Activated CD4-positive, CD25-positive, alpha-beta regulatory T cell treated with anti-CD3 and anti-CD28 coated beads, Interleukin-2, amount 50 U/mL, for 16 hours (primary cell): ENCODE data around the gene SCAMP1.

Experiments used
- DNase-seq: peaks from one replicate; pipeline ENCODE4 v3.0.0-alpha.2; 2020; ENCODE audit warnings: low read depth, low spot score

Gene SCAMP1

DNA sequence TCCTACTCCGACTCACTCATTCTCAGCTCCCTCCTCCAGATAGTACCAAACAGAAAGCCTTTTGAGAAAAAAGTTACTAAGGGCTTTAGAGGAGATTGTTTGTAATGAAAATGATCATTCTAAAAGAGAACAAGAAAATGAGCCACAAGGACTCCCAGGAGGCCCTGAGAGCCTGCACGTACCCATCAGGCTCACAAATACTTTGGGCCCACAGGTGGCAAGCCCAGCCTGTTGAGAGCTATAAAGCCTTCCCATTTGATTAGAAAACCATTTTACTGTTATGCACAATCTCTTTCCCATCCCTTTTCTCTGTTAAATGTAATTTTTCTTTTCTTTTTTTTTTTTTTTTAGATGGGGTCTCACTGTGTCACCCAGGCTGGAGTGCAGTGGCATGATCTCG, 152.0 kb downstream of the SCAMP1 start:
- DNase-seq = no peak

DNA sequence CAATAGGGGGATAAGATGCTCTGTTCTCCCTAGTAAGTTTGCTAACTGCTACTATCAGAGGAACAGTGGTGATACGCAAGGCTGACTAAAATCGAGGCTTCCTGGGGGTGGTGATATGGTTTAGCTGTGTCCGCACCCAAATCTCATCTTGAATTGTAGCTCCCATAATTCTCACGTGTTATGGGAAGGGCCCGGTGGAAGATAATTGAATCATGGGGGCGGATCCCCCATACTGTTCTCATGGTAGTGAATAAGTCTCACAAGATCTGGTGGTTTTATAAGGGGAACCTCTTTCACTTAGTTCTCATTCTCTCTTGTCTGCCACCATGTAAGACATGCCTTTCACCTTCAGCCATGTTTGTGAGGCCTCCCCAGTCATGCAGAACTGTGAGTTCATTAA, 153.0 kb downstream of the SCAMP1 start:
- no peak for DNase-seq

DNA sequence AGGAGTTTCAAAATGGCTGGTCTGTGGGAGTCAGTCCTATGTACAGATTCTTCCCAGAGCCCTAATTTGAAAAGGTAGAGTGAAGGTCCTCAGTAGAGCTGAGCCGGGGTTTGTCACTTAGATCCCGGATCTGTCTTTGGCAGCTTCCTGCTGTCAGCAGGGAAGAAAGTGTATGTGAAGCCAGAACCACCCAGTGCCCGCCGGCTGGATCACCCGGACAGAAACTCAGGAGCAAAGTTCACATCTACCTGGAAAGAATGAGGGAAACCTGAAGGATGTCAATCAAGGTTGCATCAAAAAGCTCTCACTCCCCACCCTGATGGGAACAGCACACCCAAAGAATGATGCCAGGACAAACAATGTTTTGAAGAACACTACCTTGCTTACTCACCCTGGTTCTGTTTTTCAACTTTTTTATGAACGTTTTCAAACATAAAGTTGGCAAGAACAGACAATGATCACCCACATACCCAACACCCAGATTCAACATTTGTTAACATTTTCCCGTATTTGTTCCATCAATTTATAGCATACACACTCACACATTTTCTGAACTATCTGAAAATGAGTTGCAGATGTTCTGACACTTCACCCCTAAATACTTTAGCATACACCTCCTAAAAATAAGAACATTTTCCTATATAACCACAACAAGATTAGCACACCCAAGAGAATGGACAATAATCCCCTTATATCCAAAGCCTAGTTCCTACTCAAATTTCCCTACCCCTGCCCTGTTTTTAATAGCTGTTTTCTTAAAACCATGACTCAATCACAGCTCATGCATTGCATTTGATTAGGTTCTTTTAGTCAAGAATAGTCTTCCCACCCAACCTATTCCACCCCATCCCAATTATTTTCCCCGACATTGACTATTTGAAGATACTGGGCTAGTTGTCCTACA, 154.3 kb downstream of the SCAMP1 start:
- no peak for DNase-seq

DNA sequence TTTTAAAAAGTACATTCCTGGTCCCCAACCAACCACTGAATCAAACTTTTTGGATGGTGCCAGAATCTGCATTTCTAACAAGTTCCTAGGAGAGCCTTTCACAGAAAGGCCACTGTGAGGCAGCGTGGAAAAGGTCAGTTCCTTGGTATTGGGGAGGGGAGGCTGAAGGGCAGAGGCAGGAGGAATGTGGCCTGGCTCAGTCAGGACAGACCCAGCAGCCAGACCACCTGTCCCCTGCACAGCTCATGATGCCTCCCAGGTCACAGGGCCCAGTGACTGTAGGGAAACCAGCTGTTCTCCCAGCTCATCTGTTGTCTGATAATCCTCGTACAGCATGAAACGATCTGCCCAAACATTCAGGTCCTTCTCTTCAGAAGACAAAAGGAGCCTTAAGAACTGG, 155.3 kb downstream of the SCAMP1 start:
- no peak for DNase-seq

DNA sequence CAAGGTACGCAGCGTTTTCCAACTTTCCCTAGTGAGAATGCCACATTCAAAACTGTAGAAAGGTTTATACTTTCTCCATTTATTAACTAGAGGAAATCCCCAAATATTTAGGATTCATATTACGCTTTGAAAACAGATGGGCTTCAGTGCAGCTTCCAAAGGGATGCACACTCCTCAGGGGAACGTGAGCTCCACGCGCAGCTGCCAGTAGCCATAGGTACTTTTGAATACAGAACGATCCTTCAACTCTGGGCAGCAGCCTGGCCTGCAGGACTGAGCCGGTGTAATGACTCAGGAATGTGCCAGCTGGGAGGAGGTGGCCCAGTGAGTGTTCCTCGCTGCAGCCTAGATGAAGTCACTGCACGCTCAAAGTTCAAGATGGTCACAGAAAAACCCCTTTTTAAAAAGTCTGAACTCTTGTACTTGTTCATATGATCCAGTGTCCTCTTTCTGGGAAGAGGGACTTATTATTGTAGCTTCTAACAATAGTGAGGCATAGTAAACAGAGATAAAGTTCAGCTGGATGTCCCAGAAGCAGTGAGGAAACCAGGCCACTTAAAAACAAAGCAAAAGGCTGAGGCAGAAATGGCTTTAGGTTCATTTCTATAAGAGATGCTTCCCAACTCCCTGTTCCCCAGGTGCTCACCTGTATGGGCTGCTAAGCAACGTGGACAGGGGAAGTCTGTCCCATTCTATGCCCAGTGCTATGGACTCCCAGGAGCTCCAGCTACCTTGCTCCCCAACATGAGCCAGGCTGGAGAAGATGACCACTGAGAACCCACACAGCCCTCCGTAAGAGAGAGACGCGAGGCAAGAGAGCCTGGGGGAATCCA, 158.2 kb downstream of the SCAMP1 start:
- no peak for DNase-seq

DNA sequence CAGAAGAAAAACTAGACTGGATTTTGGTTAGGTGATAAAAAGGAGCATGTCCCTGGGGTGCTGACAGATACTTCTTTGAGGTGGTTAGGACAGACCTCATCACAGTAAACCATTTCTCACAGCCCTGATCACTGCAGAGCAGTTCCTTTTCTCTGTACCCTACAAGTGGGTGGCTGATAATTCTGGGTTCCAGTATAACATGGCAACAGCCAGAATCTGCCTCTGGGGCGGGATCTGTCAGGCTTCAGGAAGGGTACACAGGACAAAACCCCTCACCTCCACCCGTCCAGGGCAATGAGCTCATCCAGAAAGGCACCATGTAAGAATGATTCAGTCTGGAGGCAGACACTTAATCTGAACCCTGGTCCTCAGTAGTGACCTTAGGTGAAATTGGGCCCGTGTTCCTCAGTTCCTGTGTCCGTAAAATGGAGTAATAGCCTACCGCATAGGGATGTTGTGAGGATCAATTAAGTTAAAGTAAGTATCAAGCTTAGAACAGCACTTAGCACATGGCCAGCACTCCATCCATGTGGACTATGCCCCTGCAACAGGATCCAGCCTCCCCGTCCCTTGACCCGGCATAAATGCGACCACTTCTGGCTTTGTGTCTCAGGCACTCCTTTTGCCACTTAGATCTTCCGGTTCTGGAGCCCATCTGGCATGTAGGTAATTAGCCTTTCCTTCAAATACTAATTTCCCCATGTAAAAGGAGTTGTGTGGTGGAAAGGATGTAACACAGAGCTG, 159.0 kb downstream of the SCAMP1 start:
- DNase-seq = no peak

DNA sequence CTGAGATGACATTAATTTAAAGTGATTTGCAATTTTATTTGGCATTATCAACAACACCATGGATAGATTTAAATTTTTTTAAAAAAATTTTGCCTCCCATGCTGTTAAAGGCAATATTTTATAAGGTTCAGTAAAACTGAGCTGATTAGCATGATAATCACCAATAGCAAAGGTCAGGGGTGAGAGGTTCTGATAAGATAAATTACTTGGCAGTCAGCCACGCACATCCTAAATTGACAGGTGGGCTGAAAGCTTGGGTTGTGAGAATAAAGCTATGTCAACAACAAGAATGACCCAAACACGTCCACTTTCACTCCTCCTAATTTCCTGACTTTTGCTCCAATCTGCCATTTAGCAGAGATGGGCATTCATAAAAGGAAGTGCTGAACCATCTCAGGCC, 161.0 kb downstream of the SCAMP1 start:
- no peak for DNase-seq

DNA sequence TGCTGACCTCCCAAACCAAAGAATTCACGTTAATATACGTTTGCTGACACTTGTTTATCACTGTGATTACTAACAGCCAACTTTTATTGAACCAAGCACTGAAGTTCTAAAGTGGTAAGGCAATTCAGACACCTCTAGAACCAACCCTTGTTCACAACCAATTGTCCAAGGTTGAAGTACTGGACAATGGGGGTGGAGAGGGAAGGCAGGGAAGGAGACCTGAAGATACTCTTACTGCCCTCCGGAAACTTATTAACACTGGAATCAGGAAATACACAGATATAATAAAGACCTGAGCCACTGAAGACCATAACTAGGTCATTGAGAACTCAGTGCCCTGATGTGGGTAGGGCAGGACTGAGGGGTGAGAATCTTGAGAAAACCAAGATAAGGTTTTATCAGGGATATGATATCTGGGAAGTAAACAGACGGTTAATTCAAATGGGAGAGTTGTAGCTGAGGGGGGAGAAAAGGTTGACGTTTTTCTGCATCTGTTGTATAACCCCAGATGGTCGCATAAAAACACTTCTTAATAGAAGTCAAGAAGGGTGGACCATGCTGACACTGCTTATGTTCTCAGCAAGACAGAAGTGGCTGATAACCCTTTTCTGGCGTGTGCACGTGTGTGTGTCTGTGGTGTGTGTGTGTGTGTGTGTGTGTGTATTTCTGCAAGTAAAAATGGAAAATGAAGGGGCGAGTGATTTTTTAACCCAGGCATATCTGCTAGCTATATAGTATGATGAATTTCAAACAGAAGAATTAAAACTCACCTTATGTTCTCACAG, 162.3 kb downstream of the SCAMP1 start:
- DNase-seq = no peak

DNA sequence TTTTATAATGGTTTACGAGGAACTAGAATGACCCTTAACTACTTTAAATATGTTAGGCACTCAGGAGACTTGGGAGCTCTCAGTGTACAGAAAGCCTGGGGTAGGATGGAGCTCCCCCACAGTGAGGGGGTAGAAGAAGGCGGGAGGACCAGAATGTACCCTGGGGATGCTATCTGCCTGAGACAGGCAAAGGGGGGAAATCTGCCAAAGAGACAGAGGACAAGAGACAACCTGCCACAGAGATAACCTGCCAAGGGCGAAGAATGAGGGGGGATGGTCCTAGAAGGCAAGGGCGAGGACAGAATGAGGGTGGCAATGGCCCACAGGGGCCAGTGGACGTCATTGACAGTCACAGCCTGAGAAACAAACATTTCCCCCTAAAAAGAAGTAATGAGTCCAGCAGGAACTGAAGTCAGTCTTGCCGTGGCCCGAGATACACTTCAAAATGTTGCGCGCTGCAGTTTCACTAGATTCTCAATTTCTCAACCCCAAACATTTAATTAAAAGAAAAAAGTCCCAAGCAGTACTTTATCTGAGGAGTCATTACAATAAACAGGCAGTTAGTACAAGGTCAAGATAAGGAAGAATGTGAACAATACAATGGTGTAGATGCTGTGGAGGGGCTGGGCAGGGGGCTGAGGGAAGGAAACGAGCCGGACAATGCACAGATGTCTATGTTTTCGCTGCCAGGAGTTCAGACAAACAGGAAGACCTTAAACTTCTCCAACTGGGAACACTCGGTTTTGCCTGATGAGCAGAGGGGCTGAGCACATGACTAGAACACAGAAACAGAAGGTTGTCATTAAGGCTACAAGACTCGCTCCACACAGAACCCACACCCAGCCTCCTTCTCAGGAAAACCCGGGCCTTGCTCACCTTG, 163.1 kb downstream of the SCAMP1 start:
- DNase-seq = no peak

DNA sequence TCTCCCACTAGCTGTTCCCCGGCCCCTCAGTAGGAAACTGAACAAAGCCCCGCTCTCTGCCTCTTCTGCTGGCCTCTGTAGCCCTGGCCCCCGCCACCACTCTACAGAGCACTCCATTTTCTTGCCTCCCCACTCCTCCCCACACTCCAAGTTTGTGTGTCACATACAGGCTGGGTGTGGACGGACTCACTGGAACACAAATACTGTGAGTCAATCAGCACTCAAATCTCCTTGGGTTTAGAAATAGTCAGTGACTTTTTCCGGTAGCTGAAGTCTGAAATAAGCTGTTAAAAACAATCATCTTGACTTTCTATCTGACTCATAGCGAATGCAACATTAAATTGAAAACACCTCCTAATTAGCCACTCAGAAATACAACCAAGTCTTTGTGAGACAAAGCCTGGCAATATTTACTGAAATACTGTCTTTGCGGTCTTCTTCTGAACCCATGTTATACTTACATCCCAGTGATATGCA, 165.7 kb downstream of the SCAMP1 start:
- no peak for DNase-seq

DNA sequence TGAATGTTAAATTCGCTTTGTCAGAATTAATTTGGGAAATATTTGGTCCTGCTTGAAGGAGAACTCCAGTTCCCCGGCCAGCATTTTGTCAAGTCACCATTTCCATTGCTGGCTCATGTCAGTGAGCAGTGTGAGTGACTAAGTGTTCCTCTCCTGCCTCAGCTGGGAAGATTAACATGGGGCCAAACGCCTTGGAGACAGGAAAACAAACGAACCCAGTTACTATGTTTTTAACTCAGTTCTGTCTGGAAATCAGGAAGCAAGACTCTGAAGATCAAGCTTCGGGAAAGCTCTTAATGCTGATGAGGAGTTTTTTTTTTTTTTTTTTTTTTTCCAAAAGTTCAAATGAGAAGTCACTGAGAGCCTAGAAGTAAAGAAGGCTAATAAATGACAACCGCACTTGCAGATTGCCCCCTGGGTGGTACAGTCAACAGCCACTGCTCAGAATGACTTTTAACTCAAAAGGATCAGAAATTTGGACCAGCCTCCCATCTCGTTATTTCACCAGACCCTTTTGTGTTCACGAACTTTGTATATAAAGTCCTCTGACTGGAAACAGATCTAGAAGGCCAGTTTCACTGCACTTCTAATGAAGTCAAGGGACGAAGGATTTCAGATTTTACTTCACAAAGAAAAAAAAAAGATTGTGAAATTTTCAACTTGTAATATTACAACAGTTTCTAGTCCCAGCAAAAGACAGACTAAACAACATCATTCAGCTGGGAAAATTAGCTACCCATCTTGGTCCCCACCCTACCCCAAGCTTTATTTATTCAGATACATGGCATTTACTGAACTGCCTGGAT, 166.8 kb downstream of the SCAMP1 start:
- no peak for DNase-seq

DNA sequence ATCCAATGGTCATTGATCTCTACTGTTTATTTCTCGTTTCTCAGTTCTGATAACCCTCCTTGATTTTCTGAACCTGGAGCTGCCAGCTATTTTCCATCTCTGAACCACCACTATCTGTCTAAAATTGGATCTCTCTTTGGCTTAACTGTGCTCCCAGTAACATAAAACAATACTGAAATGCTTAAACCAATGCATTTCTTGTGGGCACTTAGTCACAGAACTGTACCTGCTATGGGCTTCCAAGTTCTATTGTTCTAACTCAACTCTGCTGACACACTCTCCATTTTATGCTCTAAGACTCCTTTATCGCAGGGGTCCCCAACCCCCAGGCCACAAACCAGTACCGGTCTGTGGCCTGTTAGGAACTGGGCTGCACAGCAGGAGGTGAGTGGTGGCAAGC, 167.5 kb downstream of the SCAMP1 start:
- no peak for DNase-seq
